Measurements from ENCODE around the gene RBPJL.

GRCh38 chr20:45263556-45264266, 42.9 kb upstream of the RBPJL start:
- TF ChIP-seq TCF7 (CRISPR knock-in tag; IDR thresholded peaks at IDR 0.05; ENCODE audit: low read depth), result no peak
- TF ChIP-seq CBFB (CRISPR knock-in tag; IDR thresholded peaks at IDR 0.05; ENCODE audit: low read depth), result no peak
- TF ChIP-seq ZNF138 (CRISPR knock-in tag; conservative IDR thresholded peaks at IDR 0.05), result no peak
- TF ChIP-seq, protein P1, sequence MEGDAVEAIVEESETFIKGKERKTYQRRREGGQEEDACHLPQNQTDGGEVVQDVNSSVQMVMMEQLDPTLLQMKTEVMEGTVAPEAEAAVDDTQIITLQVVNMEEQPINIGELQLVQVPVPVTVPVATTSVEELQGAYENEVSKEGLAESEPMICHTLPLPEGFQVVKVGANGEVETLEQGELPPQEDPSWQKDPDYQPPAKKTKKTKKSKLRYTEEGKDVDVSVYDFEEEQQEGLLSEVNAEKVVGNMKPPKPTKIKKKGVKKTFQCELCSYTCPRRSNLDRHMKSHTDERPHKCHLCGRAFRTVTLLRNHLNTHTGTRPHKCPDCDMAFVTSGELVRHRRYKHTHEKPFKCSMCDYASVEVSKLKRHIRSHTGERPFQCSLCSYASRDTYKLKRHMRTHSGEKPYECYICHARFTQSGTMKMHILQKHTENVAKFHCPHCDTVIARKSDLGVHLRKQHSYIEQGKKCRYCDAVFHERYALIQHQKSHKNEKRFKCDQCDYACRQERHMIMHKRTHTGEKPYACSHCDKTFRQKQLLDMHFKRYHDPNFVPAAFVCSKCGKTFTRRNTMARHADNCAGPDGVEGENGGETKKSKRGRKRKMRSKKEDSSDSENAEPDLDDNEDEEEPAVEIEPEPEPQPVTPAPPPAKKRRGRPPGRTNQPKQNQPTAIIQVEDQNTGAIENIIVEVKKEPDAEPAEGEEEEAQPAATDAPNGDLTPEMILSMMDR (IDR thresholded peaks at IDR 0.05), result no peak
- no peak for TF ChIP-seq ZNF396 (CRISPR knock-in tag; IDR thresholded peaks at IDR 0.05; ENCODE audit: borderline replicate concordance)
- TF ChIP-seq ZNF281 (CRISPR knock-in tag; IDR thresholded peaks at IDR 0.05), result no peak
- no peak for TF ChIP-seq JUN (CRISPR knock-in tag; IDR thresholded peaks at IDR 0.05)
- no peak for TF ChIP-seq ATF3 (CRISPR knock-in tag; conservative IDR thresholded peaks at IDR 0.05)
- TF ChIP-seq HMGXB4 (CRISPR knock-in tag; IDR thresholded peaks at IDR 0.05), result no peak
- TF ChIP-seq ATF1 (CRISPR knock-in tag; IDR thresholded peaks at IDR 0.05), result no peak
- TF ChIP-seq E2F4 (CRISPR knock-in tag; IDR thresholded peaks at IDR 0.05; ENCODE audit: borderline replicate concordance, low read depth), result no peak
- no peak for TF ChIP-seq ZNF263 (CRISPR knock-in tag; IDR thresholded peaks at IDR 0.05; ENCODE audit: low read depth)
- TF ChIP-seq, protein P2, sequence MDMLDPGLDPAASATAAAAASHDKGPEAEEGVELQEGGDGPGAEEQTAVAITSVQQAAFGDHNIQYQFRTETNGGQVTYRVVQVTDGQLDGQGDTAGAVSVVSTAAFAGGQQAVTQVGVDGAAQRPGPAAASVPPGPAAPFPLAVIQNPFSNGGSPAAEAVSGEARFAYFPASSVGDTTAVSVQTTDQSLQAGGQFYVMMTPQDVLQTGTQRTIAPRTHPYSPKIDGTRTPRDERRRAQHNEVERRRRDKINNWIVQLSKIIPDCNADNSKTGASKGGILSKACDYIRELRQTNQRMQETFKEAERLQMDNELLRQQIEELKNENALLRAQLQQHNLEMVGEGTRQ (CRISPR knock-in tag; IDR thresholded peaks at IDR 0.05), result no peak

Data from WTC11 (cell line).